ENCODE data around the gene ABCC1. TPM values are rescaled to one million over a fixed set of nuclear protein-coding genes. Genes with fewer than 3 reads are reported as not detected.
"Not testable (repeated sequence)": the region's sequence is repeated elsewhere in the genome, so short reads cannot be mapped to it uniquely, and the experiment has no call there.

ABCC1 gene
- total RNA-seq, 1 donor from 2014 or later, result 21.8 TPM

- Mint-ChIP-seq H3K36me3 (ENCODE audit: low read depth, unreplicated experiment) (peaks cover 13% of the 10 kb centered on the region), H3K4me1 (ENCODE audit: unreplicated experiment) (no peaks in the 10 kb centered on the region), H3K27ac (ENCODE audit: unreplicated experiment) (no peak overlapping the region), H3K9me3 (ENCODE audit: unreplicated experiment) (no peaks in the 10 kb centered on the region), H3K4me3 (ENCODE audit: unreplicated experiment) (no peak overlapping the region), H3K27me3 (ENCODE audit: unreplicated experiment) (peaks cover 8% of the 10 kb centered on the region)
- DNase-seq (ENCODE audit: low spot score), result no peak
- TF ChIP-seq CTCF (IDR thresholded peaks at IDR 0.05; ENCODE audit: unreplicated experiment), result no peak
These were observed 210.2 kb downstream of the ABCC1 start for GRCh38 chr16:16159662-16160061.

GRCh38 chr16:16161319-16161718, 211.9 kb downstream of the ABCC1 start:
- DNase-seq (ENCODE audit: low spot score), result no peak
- Mint-ChIP-seq H3K27me3 (ENCODE audit: unreplicated experiment) (peaks cover 7% of the 10 kb centered on the region), H3K4me3 (ENCODE audit: unreplicated experiment) (no peak overlapping the region), H3K9me3 (ENCODE audit: unreplicated experiment) (no peaks in the 10 kb centered on the region), H3K36me3 (ENCODE audit: low read depth, unreplicated experiment) (peaks cover 13% of the 10 kb centered on the region), H3K4me1 (ENCODE audit: unreplicated experiment) (no peaks in the 10 kb centered on the region), H3K27ac (ENCODE audit: unreplicated experiment) (no peak overlapping the region)
- no peak for TF ChIP-seq CTCF (IDR thresholded peaks at IDR 0.05; ENCODE audit: unreplicated experiment)

GRCh38 chr16:16161840-16162239, 212.4 kb downstream of the ABCC1 start:
- not testable (repeated sequence) for H3K9me3 Mint-ChIP-seq (ENCODE audit: unreplicated experiment); H3K4me3 Mint-ChIP-seq (ENCODE audit: unreplicated experiment); H3K27ac Mint-ChIP-seq (ENCODE audit: unreplicated experiment); H3K4me1 Mint-ChIP-seq (ENCODE audit: unreplicated experiment); H3K27me3 Mint-ChIP-seq (ENCODE audit: unreplicated experiment); DNase-seq (ENCODE audit: low spot score)
- H3K36me3 Mint-ChIP-seq (ENCODE audit: low read depth, unreplicated experiment), result peaks cover 13% of the 10 kb centered on the region

- TF ChIP-seq CTCF (IDR thresholded peaks at IDR 0.05; ENCODE audit: unreplicated experiment), result no peak
- Mint-ChIP-seq H3K27ac (ENCODE audit: unreplicated experiment) (no peak overlapping the region), H3K4me1 (ENCODE audit: unreplicated experiment) (no peaks in the 10 kb centered on the region), H3K36me3 (ENCODE audit: low read depth, unreplicated experiment) (peaks cover 13% of the 10 kb centered on the region), H3K9me3 (ENCODE audit: unreplicated experiment) (no peaks in the 10 kb centered on the region), H3K27me3 (ENCODE audit: unreplicated experiment) (peaks cover 7% of the 10 kb centered on the region), H3K4me3 (ENCODE audit: unreplicated experiment) (no peak overlapping the region)
- DNase-seq (ENCODE audit: low spot score), result no peak
These were observed 213.2 kb downstream of the ABCC1 start for GRCh38 chr16:16162591-16162990.

GRCh38 chr16:16163109-16163508, 213.7 kb downstream of the ABCC1 start:
- no peak for TF ChIP-seq CTCF (IDR thresholded peaks at IDR 0.05; ENCODE audit: unreplicated experiment)
- DNase-seq (ENCODE audit: low spot score), result no peak
- Mint-ChIP-seq H3K27me3 (ENCODE audit: unreplicated experiment) (peaks cover 7% of the 10 kb centered on the region), H3K4me3 (ENCODE audit: unreplicated experiment) (no peak overlapping the region), H3K36me3 (ENCODE audit: low read depth, unreplicated experiment) (peaks cover 13% of the 10 kb centered on the region), H3K27ac (ENCODE audit: unreplicated experiment) (no peak overlapping the region), H3K9me3 (ENCODE audit: unreplicated experiment) (no peaks in the 10 kb centered on the region), H3K4me1 (ENCODE audit: unreplicated experiment) (no peaks in the 10 kb centered on the region)

- H3K9me3 Mint-ChIP-seq (ENCODE audit: unreplicated experiment), result no peaks in the 10 kb centered on the region
- peaks cover 9% of the 10 kb centered on the region for H3K36me3 Mint-ChIP-seq (ENCODE audit: low read depth, unreplicated experiment)
- no peak overlapping the region for H3K4me3 Mint-ChIP-seq (ENCODE audit: unreplicated experiment)
- H3K27ac Mint-ChIP-seq (ENCODE audit: unreplicated experiment), result no peak overlapping the region
- TF ChIP-seq CTCF (IDR thresholded peaks at IDR 0.05; ENCODE audit: unreplicated experiment), result no peak
- H3K27me3 Mint-ChIP-seq (ENCODE audit: unreplicated experiment), result peaks cover 7% of the 10 kb centered on the region
- no peaks in the 10 kb centered on the region for H3K4me1 Mint-ChIP-seq (ENCODE audit: unreplicated experiment)
- DNase-seq (ENCODE audit: low spot score), result no peak
These were observed 214.2 kb downstream of the ABCC1 start for GRCh38 chr16:16163571-16163970.

Data from endothelial cell (in vitro differentiated cells).